Occipital lobe (tissue), 2 donors: ENCODE results near the gene BMP4. TPM values are rescaled to one million over a fixed set of nuclear protein-coding genes. Genes with fewer than 3 reads are reported as not detected.

Source experiments
- small RNA-seq: library from RNA; depleted of rRNA; stranded (forward); fragments of <200 nt; gene quantifications from one replicate; pipeline ENCODE3, GENCODE V24; 2014
- total RNA-seq: library from RNA; depleted of rRNA; stranded (reverse); fragments of >200 nt; gene quantifications from one replicate; pipeline ENCODE4 v1.2.3, GENCODE V29; 2014

Gene BMP4
- total RNA-seq, 1 donor from 2014 or later, result 1.2 TPM

Small RNA genes lying within 50 kb of the gene (small RNA-seq; reads per million reads assigned to genes)
- gene MIR5580, result not detected
